Measurements from ENCODE around the gene MMP8.

The MMP8 gene

GRCh38 chr11:102719620-102720277, 5.0 kb downstream of the MMP8 start:
- no peak for DNase-seq

- DNase-seq: no peak
Measured at GRCh38 chr11:102717280-102717679, 7.5 kb downstream of the MMP8 start.

GRCh38 chr11:102716527-102716926, 8.2 kb downstream of the MMP8 start:
- no peak for DNase-seq

GRCh38 chr11:102712137-102712536, 12.6 kb downstream of the MMP8 start:
- DNase-seq: no peak

GRCh38 chr11:102709201-102709945, 15.4 kb downstream of the MMP8 start:
- DNase-seq: no peak

GRCh38 chr11:102708654-102709053, 16.1 kb downstream of the MMP8 start:
- DNase-seq: no peak

GRCh38 chr11:102705626-102706025, 19.1 kb downstream of the MMP8 start, which contains the start of gene MMP27:
MMP27 (minus strand) TSS chr11:102705769; CDS start chr11:102705714, 55 bp downstream.
- DNase-seq: no peak

- DNase-seq: no peak
Measured at GRCh38 chr11:102704841-102705240, 19.9 kb downstream of the MMP8 start.

GRCh38 chr11:102703826-102704493, 20.8 kb downstream of the MMP8 start:
- no peak for DNase-seq

- DNase-seq: no peak
Measured at GRCh38 chr11:102695201-102695600, 29.6 kb downstream of the MMP8 start.

- no peak for DNase-seq
Measured at GRCh38 chr11:102685754-102686153, 39.0 kb downstream of the MMP8 start.

GRCh38 chr11:102685338-102685737, 39.4 kb downstream of the MMP8 start:
- DNase-seq: no peak

- DNase-seq: no peak
Measured at GRCh38 chr11:102683277-102683676, 41.5 kb downstream of the MMP8 start.

GRCh38 chr11:102680945-102681344, 43.8 kb downstream of the MMP8 start:
- no peak for DNase-seq

GRCh38 chr11:102678022-102678421, 46.7 kb downstream of the MMP8 start:
- DNase-seq: no peak

- no peak for DNase-seq
Measured at GRCh38 chr11:102676084-102676483, 48.7 kb downstream of the MMP8 start.

- DNase-seq: no peak
Measured at GRCh38 chr11:102669664-102670063, 55.1 kb downstream of the MMP8 start.

- DNase-seq: peak; percentile 9 to 12
Measured at GRCh38 chr11:102666331-102666957, 58.3 kb downstream of the MMP8 start.

- peak; percentile 10 to 15 for DNase-seq
Measured at GRCh38 chr11:102664001-102664752, 60.6 kb downstream of the MMP8 start.

- no peak for DNase-seq
Measured at GRCh38 chr11:102662607-102663006, 62.1 kb downstream of the MMP8 start.
